ENCODE measurements around the gene FAM118B.
A peak's percentile ranks its signal among the peaks of the same experiment; 100 is the strongest.

Gene FAM118B

DNA sequence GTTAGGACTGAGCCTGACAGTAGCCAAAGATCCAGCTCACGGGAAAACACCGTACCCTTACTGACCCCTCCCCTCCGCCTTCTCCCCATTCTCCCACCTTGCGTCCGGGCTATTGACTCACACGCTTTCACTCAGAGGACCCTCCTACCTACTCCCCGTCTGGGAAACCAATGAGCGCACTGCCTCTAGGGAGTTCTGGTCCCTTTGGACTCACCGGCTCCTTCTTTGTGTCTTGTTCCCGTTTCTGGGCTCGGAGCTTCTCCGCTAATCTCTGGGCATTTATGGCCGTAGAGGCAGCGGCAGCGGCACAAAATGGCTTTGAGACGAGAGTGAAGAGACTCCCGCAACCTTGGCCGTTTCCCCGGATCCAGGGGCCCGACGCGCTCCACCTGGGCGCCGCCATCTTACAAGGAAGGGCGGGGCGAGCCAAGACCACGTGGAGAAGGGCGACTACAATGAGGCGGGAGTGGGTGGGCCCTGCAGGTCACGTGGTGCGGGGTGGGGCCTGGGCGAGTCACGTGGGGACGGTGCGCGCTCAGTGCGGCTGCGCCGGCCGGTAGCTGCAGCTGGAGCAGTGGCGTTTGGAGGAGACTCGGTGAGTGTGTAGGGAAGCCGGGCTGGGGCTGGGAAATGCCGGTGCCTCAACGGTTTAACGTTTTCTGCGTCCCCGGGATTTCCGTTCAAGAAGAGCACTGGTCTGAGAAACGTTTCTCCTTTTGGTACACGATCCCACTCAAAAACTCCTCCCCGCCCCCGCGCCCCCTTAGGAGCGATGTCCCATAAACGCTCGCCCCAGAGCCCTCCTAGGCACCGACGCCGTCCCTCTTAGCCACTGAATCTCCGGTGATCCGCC lies at the start of gene FAM118B, which contains the start of gene RPUSD4:
Gene FAM118B (plus strand): TSS at position 547 of the 853 bp plus-strand sequence. CDS start 23,220 bp downstream, outside the sequence.
Gene RPUSD4 (minus strand): TSS at position 415 of the 853 bp plus-strand sequence. CDS start 12 bp downstream, at position 403.
- H3K27ac ChIP-seq (ENCODE audit: low read depth, low read length), result peak within 1 kb of the TSS; percentile 98
- H3K4me1 ChIP-seq (ENCODE audit: control insufficient read depth, insufficient read depth, low read length), result no peaks in the 10 kb centered on the region
- H3K4me3 ChIP-seq (ENCODE audit: low read depth, low read length), result peak within 1 kb of the TSS; percentile 95
- no peaks in the 10 kb centered on the region for H3K9me3 ChIP-seq (ENCODE audit: control insufficient read depth, insufficient read depth, low read length)
- H3K27me3 ChIP-seq (ENCODE audit: control insufficient read depth, insufficient read depth, low read length), result no peaks in the 10 kb centered on the region
- H3K9ac ChIP-seq (ENCODE audit: low read depth, low read length), result peak within 1 kb of the TSS; percentile 94
- peaks cover 40% of the 10 kb centered on the region for H3K36me3 ChIP-seq (ENCODE audit: control insufficient read depth, insufficient read depth, low read length)

DNA sequence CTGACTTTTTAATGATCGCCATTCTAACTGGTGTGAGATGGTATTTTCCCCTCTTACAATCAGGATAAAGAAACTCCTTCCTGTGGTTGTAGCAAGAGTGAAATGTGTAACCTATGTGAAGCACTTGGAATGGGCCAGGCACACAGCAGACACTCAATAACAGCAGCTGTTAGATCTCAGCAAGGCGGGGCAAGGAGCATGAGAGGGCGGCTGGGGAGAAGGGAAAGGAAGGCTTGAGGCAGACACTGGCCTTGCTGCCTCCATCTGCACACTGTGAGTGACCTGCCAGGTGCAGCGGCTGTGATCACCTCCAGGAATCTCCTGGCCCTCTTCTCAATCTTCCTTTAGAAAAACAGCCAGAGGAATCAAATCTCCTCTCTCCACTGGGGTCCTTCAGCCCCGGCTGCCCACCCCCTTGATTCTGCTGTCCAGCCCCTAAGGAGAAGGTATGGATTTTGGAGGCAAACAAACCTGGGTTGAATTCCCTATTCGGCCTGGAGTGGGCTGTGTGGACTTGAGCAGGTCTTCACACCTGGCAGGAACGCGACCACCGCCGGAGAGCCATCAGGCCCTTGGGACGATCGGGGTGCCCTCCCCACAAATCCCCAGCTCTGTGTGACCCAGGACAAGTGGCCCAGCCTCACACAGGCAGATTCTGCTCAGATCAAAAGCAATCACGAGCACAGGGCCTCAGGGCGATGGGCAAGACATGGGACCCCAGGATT lies 49.1 kb upstream of the FAM118B start:
- no peaks in the 10 kb centered on the region for H3K9me3 ChIP-seq (ENCODE audit: control insufficient read depth, insufficient read depth, low read length)
- H3K27me3 ChIP-seq (ENCODE audit: control insufficient read depth, insufficient read depth, low read length), result peaks cover 3% of the 10 kb centered on the region; the same call in 1 of the 2 replicates
- H3K4me3 ChIP-seq (ENCODE audit: low read depth, low read length), result no peak overlapping the region
- no peaks in the 10 kb centered on the region for H3K36me3 ChIP-seq (ENCODE audit: control insufficient read depth, insufficient read depth, low read length)
- H3K27ac ChIP-seq (ENCODE audit: low read depth, low read length), result no peak overlapping the region
- no peak overlapping the region for H3K9ac ChIP-seq (ENCODE audit: low read depth, low read length)
- H3K4me1 ChIP-seq (ENCODE audit: control insufficient read depth, insufficient read depth, low read length), result peaks cover 34% of the 10 kb centered on the region

DNA sequence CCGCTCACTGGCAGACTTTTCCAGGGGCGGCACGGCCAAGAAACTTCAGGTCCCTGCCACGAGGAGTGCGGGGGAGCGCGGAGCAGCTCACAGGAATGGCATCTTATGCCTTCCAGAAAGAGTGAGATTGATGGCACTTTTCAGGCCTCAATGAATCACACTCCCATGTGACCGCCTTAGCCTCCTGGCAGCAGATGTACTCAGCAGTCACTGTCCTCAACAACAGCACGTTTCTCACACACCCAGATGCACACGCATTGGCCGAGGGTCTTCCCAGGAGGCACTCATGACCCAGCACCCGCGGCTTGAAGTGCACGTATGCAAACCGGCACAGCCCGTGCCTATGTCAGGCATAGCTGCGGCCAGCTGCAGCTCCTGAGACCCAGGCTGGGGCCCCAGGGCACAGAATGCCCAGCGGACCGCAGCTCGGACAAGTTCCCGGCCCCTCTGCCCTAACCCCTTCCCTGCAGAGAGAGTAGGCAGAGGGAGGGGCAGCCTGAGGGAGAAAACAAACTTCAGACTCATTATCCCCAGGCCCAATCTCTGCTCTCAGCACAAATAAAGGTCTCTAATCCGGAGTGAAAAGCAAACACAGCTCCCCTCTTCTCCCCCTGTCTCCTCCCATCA lies 48.4 kb upstream of the FAM118B start:
- no peak overlapping the region for H3K4me3 ChIP-seq (ENCODE audit: low read depth, low read length)
- H3K4me1 ChIP-seq (ENCODE audit: control insufficient read depth, insufficient read depth, low read length), result peaks cover 34% of the 10 kb centered on the region
- no peaks in the 10 kb centered on the region for H3K9me3 ChIP-seq (ENCODE audit: control insufficient read depth, insufficient read depth, low read length)
- H3K27ac ChIP-seq (ENCODE audit: low read depth, low read length), result peak overlapping the region; percentile 37
- peaks cover 3% of the 10 kb centered on the region; the same call in 1 of the 2 replicates for H3K27me3 ChIP-seq (ENCODE audit: control insufficient read depth, insufficient read depth, low read length)
- H3K9ac ChIP-seq (ENCODE audit: low read depth, low read length), result no peak overlapping the region
- H3K36me3 ChIP-seq (ENCODE audit: control insufficient read depth, insufficient read depth, low read length), result no peaks in the 10 kb centered on the region

GRCh38 chr11:126163779-126164178 lies 47.8 kb upstream of the FAM118B start:
- Histone ChIP-seq H3K4me1 (ENCODE audit: control insufficient read depth, insufficient read depth, low read length) (peaks cover 36% of the 10 kb centered on the region), H3K27me3 (ENCODE audit: control insufficient read depth, insufficient read depth, low read length) (peaks cover 3% of the 10 kb centered on the region; the same call in 1 of the 2 replicates), H3K9ac (ENCODE audit: low read depth, low read length) (no peak overlapping the region), H3K9me3 (ENCODE audit: control insufficient read depth, insufficient read depth, low read length) (no peaks in the 10 kb centered on the region), H3K36me3 (ENCODE audit: control insufficient read depth, insufficient read depth, low read length) (no peaks in the 10 kb centered on the region), H3K27ac (ENCODE audit: low read depth, low read length) (peak overlapping the region; percentile 37), H3K4me3 (ENCODE audit: low read depth, low read length) (no peak overlapping the region)

GRCh38 chr11:126164781-126165180 lies 46.8 kb upstream of the FAM118B start:
- H3K9ac ChIP-seq (ENCODE audit: low read depth, low read length), result no peak overlapping the region
- no peaks in the 10 kb centered on the region for H3K36me3 ChIP-seq (ENCODE audit: control insufficient read depth, insufficient read depth, low read length)
- H3K27me3 ChIP-seq (ENCODE audit: control insufficient read depth, insufficient read depth, low read length), result peaks cover 3% of the 10 kb centered on the region; the same call in 1 of the 2 replicates
- H3K27ac ChIP-seq (ENCODE audit: low read depth, low read length), result no peak overlapping the region
- no peak overlapping the region for H3K4me3 ChIP-seq (ENCODE audit: low read depth, low read length)
- H3K9me3 ChIP-seq (ENCODE audit: control insufficient read depth, insufficient read depth, low read length), result no peaks in the 10 kb centered on the region
- peaks cover 39% of the 10 kb centered on the region for H3K4me1 ChIP-seq (ENCODE audit: control insufficient read depth, insufficient read depth, low read length)

DNA sequence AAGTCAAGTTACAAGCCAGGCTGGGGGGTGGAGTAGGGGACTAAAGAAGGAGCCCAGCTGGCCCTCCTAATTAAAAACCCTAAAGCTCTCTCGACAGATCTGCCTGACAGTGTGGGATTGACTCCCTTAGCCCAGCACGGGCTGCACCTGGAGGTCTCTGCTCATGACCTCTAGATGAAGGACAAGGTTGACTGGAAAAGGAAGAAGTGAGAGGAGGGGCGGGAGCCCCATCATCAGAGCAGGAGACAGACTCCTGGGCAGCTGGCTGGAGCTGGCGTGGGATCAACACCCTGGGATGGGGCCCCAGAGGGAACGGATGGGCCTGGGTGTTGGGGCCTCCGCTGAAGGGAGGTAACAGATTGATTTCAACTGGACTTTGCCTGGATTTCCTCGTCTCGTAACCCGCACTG lies 46.3 kb upstream of the FAM118B start:
- Histone ChIP-seq H3K27ac (ENCODE audit: low read depth, low read length) (no peak overlapping the region), H3K36me3 (ENCODE audit: control insufficient read depth, insufficient read depth, low read length) (no peaks in the 10 kb centered on the region), H3K9me3 (ENCODE audit: control insufficient read depth, insufficient read depth, low read length) (no peaks in the 10 kb centered on the region), H3K27me3 (ENCODE audit: control insufficient read depth, insufficient read depth, low read length) (peaks cover 3% of the 10 kb centered on the region; the same call in 1 of the 2 replicates), H3K4me1 (ENCODE audit: control insufficient read depth, insufficient read depth, low read length) (peaks cover 38% of the 10 kb centered on the region), H3K9ac (ENCODE audit: low read depth, low read length) (no peak overlapping the region), H3K4me3 (ENCODE audit: low read depth, low read length) (no peak overlapping the region)

DNA sequence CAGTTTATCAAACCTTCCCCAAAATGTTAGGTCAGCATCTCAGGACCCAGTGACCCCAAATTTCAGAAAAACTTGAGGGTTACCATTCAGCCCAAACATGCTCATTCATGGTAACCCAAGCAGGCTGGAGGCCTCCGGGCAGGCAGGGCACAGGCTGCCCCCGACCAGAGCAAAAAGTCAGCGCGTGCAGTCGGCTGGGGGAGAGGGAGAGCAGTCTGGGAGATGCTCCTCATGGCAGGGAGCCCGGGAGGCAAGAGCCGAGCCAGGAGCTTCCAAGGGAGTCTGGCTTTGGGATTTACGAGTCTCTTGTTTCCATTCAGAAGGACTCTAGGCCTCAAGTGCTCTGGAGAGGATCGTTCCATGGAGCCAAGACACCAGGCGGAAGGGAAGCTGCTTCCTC lies 45.8 kb upstream of the FAM118B start:
- Histone ChIP-seq H3K27ac (ENCODE audit: low read depth, low read length) (no peak overlapping the region), H3K27me3 (ENCODE audit: control insufficient read depth, insufficient read depth, low read length) (peaks cover 3% of the 10 kb centered on the region; the same call in 1 of the 2 replicates), H3K9me3 (ENCODE audit: control insufficient read depth, insufficient read depth, low read length) (no peaks in the 10 kb centered on the region), H3K4me3 (ENCODE audit: low read depth, low read length) (no peak overlapping the region), H3K36me3 (ENCODE audit: control insufficient read depth, insufficient read depth, low read length) (no peaks in the 10 kb centered on the region), H3K4me1 (ENCODE audit: control insufficient read depth, insufficient read depth, low read length) (peaks cover 34% of the 10 kb centered on the region), H3K9ac (ENCODE audit: low read depth, low read length) (no peak overlapping the region)

DNA sequence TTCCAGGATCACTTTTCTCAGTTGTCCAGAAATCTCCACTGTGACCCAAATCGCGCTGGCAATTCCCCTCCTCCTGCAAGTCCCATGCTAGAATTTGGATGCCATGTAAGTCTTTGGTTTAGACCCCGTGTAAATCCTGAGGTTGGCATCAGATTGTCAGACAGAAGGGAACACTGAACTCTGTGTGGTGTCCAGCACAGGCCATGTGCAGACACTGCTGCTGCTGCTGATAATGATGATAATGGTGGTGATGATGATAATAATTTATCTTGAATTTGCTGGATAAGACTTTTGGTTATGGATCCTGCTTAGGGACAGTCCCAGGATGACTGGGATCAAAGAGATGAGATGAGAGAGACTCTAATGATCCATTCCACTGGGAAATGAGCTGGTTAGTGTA lies 45.2 kb upstream of the FAM118B start:
- no peak overlapping the region for H3K9ac ChIP-seq (ENCODE audit: low read depth, low read length)
- H3K9me3 ChIP-seq (ENCODE audit: control insufficient read depth, insufficient read depth, low read length), result no peaks in the 10 kb centered on the region
- H3K36me3 ChIP-seq (ENCODE audit: control insufficient read depth, insufficient read depth, low read length), result no peaks in the 10 kb centered on the region
- no peak overlapping the region for H3K4me3 ChIP-seq (ENCODE audit: low read depth, low read length)
- peaks cover 29% of the 10 kb centered on the region for H3K4me1 ChIP-seq (ENCODE audit: control insufficient read depth, insufficient read depth, low read length)
- H3K27ac ChIP-seq (ENCODE audit: low read depth, low read length), result no peak overlapping the region
- peaks cover 3% of the 10 kb centered on the region; the same call in 1 of the 2 replicates for H3K27me3 ChIP-seq (ENCODE audit: control insufficient read depth, insufficient read depth, low read length)

GRCh38 chr11:126167488-126167887 lies 44.1 kb upstream of the FAM118B start:
- Histone ChIP-seq H3K4me3 (ENCODE audit: low read depth, low read length) (no peak overlapping the region), H3K27me3 (ENCODE audit: control insufficient read depth, insufficient read depth, low read length) (peaks cover under 1% of the 10 kb centered on the region; the same call in 1 of the 2 replicates)

GRCh38 chr11:126169291-126169690 lies 42.3 kb upstream of the FAM118B start:
- H3K9me3 ChIP-seq (ENCODE audit: control insufficient read depth, insufficient read depth, low read length), result no peaks in the 10 kb centered on the region
- no peaks in the 10 kb centered on the region; the same call in 1 of the 2 replicates for H3K27me3 ChIP-seq (ENCODE audit: control insufficient read depth, insufficient read depth, low read length)
- H3K4me1 ChIP-seq (ENCODE audit: control insufficient read depth, insufficient read depth, low read length), result peaks cover 19% of the 10 kb centered on the region
- no peaks in the 10 kb centered on the region for H3K36me3 ChIP-seq (ENCODE audit: control insufficient read depth, insufficient read depth, low read length)
- no peak overlapping the region; the same call in 1 of the 2 replicates for H3K4me3 ChIP-seq (ENCODE audit: low read depth, low read length)
- H3K27ac ChIP-seq (ENCODE audit: low read depth, low read length), result peak overlapping the region; percentile 57
- no peak overlapping the region for H3K9ac ChIP-seq (ENCODE audit: low read depth, low read length)

More at GRCh38 chr11:126167488-126167887, 44.1 kb upstream of the FAM118B start:
- Histone ChIP-seq H3K27ac (ENCODE audit: low read depth, low read length) (no peak overlapping the region), H3K9ac (ENCODE audit: low read depth, low read length) (no peak overlapping the region), H3K36me3 (ENCODE audit: control insufficient read depth, insufficient read depth, low read length) (no peaks in the 10 kb centered on the region), H3K9me3 (ENCODE audit: control insufficient read depth, insufficient read depth, low read length) (no peaks in the 10 kb centered on the region), H3K4me1 (ENCODE audit: control insufficient read depth, insufficient read depth, low read length) (peaks cover 29% of the 10 kb centered on the region)
